CD1c-positive myeloid dendritic cell (primary cell): ENCODE data around the gene SPINT1.
A peak's percentile ranks its signal among the peaks of the same experiment; 100 is the strongest.

Experiments used
- DNase-seq: peaks from one replicate; pipeline ENCODE4 v3.0.0-alpha.2; 2016; ENCODE audit errors: extremely low spot score

The SPINT1 gene

GRCh38 chr15:40843885-40844695 lies at the start of gene SPINT1:
SPINT1 (plus strand) TSS chr15:40844048; CDS start chr15:40844555, 507 bp downstream.
- DNase-seq = peak; percentile 63

- DNase-seq = no peak
These were observed 47.8 kb upstream of the SPINT1 start for GRCh38 chr15:40796041-40796440.

- DNase-seq = peak; percentile 41
These were observed 47.3 kb upstream of the SPINT1 start for GRCh38 chr15:40796512-40796911.

- no peak for DNase-seq
These were observed 44.3 kb upstream of the SPINT1 start for GRCh38 chr15:40799523-40799922.

GRCh38 chr15:40803076-40803475 lies 40.8 kb upstream of the SPINT1 start:
- DNase-seq = no peak

DNA sequence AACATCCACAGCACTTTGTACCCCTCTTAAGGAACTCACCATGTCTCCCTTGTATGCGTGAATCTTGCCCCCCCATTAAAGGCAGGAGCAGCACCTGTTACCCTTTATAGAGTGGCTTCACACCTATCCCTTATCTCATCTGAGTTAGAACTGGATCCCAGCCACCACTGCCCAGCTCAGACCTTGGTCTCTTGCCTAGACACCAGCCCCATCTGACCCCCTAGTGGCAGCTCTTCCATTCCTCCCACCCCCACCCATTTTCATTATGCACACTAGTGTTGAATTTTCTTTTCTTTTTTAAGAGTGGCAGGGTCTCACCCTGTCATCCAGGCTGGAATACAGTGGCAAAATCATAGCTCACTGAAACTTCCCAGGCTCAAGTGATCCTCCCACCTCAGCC lies 40.2 kb upstream of the SPINT1 start:
- no peak for DNase-seq

DNA sequence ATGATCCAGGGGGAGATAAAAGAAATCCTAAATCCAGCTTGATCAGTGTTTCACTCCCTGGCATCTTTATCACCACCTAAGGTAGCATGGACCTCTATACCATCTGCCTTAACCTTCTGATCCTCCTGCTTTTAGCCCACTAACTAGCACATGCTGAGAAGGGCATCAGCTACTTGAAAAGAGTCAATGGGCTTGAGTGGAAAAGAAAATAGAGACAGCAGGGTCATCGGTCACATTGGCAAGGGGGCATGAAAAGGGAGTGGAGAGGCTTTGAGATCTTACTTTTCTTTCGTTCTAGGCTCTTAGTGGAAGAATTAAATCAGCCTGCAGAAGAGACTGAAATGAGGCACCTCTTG lies 37.2 kb upstream of the SPINT1 start:
- DNase-seq = no peak

GRCh38 chr15:40807028-40807887 lies 36.6 kb upstream of the SPINT1 start, which contains the start of the genes DNAJC17 and ZFYVE19:
DNAJC17 (minus strand) TSS chr15:40807473; CDS start chr15:40807446, 27 bp downstream.
ZFYVE19 (plus strand) TSS chr15:40807089; CDS start chr15:40807590, 501 bp downstream.
- peak; percentile 99 for DNase-seq

DNA sequence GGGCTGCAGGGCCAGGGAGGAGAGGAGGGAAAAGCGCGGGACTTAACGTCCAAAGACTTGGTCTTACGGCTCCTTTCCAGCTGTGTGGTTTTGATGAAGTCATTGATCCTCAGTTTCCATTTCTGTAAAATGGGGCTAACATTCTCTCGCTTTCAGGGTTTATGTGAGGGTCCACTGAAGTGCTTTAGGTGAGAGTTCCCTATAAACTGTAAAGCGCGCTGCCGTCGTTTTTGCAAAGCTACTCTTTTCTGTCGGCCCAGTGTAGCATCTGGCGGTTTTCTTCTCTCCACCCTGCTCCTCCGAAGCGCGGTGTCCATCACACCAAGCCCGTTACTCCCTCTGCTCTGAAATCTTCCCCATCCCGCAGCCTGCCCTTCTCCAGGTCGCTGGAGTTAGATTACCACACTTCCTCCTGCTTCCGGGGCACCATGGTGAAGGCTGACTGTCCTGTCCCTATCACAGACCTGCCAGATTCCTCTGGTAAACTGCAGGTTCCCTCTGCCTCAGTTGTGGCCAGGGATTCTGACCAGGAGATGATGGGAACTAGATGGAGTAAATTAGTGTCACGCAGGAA lies 35.9 kb upstream of the SPINT1 start:
- DNase-seq = no peak

GRCh38 chr15:40808861-40809450 lies 34.9 kb upstream of the SPINT1 start:
- DNase-seq = no peak

GRCh38 chr15:40812721-40813425 lies 31.0 kb upstream of the SPINT1 start:
- DNase-seq = no peak

GRCh38 chr15:40815042-40815698 lies 28.7 kb upstream of the SPINT1 start:
- DNase-seq = peak; percentile 31

GRCh38 chr15:40819048-40819447 lies 24.8 kb upstream of the SPINT1 start:
- DNase-seq = no peak

DNA sequence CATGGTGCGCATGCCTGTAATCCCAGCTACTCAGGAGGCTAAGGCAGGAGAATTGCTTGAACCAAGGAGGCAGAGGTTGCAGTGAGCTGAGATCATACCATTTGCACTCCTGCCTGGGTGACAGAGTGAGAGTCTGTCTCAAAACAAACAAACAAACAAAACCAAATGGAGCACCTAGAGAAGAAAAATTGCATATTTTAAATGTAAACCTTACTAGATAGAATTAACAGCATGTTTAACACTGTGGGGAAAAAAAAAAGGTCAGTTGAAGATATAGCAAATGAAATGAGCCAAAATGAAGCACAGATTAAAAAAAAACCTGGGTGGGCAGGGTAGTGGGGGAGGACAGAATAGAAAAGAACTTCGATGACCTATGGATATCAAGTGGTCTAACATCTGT lies 22.7 kb upstream of the SPINT1 start:
- DNase-seq = no peak

DNA sequence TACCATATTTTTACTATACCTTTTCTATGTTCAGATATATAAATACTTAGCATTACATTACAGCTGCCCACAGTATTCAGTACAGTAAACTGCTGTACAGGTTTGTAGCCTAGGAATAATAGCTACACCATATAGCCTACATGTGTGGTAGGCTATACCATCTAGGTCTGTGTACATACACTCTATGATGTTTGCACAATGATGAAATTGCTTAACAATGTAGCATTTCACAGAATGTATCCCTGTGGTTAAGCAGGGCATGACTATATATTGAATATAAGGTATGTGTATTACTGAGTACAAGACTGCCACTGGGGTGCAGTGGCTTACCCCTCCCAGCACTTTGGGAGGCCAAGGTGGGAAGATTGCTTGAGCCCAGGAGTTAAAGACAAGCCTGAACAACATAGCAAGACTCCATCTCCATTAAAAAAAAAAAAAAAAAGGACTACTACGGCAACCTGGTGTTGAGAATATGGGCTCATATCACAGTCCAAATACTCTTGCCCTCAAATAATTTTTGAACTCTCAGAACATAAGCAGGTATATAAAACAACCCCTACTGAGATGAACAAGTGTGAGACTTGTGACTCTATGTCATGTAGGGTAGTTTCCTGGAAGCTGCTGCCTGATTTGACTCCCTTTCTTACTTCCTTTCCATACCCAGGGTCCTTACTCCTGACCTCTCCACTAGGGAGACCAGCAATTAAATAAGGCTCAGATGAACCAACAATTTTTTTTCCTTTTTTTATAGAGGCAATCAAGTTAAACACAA lies 20.1 kb upstream of the SPINT1 start:
- no peak for DNase-seq

DNA sequence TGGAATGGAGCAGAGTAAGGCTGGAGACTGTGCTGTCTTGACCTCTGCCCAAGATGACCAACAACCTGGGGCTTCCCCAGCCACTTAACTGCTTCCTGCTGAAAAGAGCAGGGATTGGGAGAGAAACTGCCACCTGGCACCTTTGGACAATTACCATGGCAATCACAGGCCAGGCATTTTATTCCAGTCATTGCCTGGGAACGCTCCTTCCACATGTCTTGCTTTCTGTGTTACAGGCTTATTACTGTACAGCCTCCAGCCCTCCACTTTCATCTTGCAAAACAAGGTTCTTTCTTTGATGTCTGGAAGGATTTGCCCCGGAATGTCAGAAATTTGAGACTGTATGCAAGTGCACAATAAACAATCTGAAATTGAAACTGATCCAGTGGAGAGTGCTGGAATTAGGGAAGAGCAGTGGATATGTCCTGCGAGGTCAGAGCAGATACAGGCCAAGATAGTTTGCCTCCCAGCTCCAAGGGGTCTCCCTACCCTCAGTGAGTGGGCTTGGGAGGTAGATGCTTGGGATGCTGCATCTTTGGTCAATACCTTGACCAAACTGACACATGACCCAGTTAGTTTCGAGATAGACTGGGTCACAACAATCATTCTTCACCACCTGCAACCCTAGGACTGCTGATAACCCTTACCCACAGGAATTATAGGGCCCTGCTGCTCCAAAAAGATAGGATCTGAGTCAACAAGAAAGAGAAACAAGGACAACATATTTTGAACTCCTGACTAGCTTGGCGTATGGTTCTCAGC lies 18.0 kb upstream of the SPINT1 start:
- no peak for DNase-seq

- no peak for DNase-seq
These were observed 17.3 kb upstream of the SPINT1 start for GRCh38 chr15:40826423-40827075.

- no peak for DNase-seq
These were observed 15.3 kb upstream of the SPINT1 start, which contains the start of gene PPP1R14D for GRCh38 chr15:40828447-40829036. PPP1R14D (minus strand) TSS chr15:40828708; CDS start chr15:40828641, 67 bp downstream.
